ENCODE results near the gene UBAC2.

GRCh38 chr13:99285432-99286182, 85.0 kb downstream of the UBAC2 start:
- no peak for TF ChIP-seq CTCF (IDR thresholded peaks at IDR 0.05; ENCODE audit: borderline replicate concordance, extremely low read depth, low read length, poor library complexity, severe bottlenecking)
- no peak for TF ChIP-seq EZH2 (IDR thresholded peaks at IDR 0.05; ENCODE audit: borderline replicate concordance, low read depth, low read length, severe bottlenecking)

All from DND-41 (cell line).